ENCODE data around the gene GKN1. TPM values are rescaled to one million over a fixed set of nuclear protein-coding genes. Genes with fewer than 3 reads are reported as not detected.

The GKN1 gene
- total RNA-seq (not detected), polyA plus RNA-seq (ENCODE audit: insufficient read length in 2 of 2) (not detected)
- long read RNA-seq, donor 1, result 0 reads
- long read RNA-seq, donor 2, result 0 reads
- long read RNA-seq, donor 3, result 0 reads
- long read RNA-seq, donor 4, result 0 reads

GRCh38 chr2:68974251-68974650 is at the start of gene GKN1:
Gene GKN1, plus strand, starts transcription at chr2:68974636. Its CDS starts 42 bp downstream, at chr2:68974678.
- H3K4me3 ChIP-seq (ENCODE audit: low read depth, low read length), result no peak within 1 kb of the TSS
- no peaks in the 10 kb centered on the region for H3K27me3 ChIP-seq (ENCODE audit: control insufficient read depth, insufficient read depth, low read length)
- no peaks in the 10 kb centered on the region for H3K36me3 ChIP-seq (ENCODE audit: control insufficient read depth, insufficient read depth, low read length)
- H3K4me1 ChIP-seq (ENCODE audit: control insufficient read depth, insufficient read depth, low read length), result no peaks in the 10 kb centered on the region
- no peak within 1 kb of the TSS for H3K27ac ChIP-seq (ENCODE audit: low read depth, low read length)
- whole genome bisulfite sequencing (ENCODE audit: insufficient coverage), result no CpG with 5 or more reads among the region's 3 CpGs
- DNase-seq (ENCODE audit: low read depth in 4 of 6, low spot score in 6 of 6), result no peak
- no peaks in the 10 kb centered on the region for H3K9me3 ChIP-seq (ENCODE audit: control insufficient read depth, insufficient read depth, low read length)

- no peak overlapping the region for H3K4me3 ChIP-seq (ENCODE audit: low read depth, low read length)
- DNase-seq (ENCODE audit: low read depth in 4 of 6, low spot score in 6 of 6), result peak in 5 of 6 donors; percentile 28 to 89 (median 53)
- no peaks in the 10 kb centered on the region for H3K9me3 ChIP-seq (ENCODE audit: control insufficient read depth, insufficient read depth, low read length)
- WGBS (ENCODE audit: insufficient coverage), result 40% methylated on average over 8 of the region's 9 CpGs
- H3K4me1 ChIP-seq (ENCODE audit: control insufficient read depth, insufficient read depth, low read length), result no peaks in the 10 kb centered on the region
- no peak overlapping the region for H3K27ac ChIP-seq (ENCODE audit: low read depth, low read length)
- no peaks in the 10 kb centered on the region for H3K36me3 ChIP-seq (ENCODE audit: control insufficient read depth, insufficient read depth, low read length)
- no peaks in the 10 kb centered on the region for H3K27me3 ChIP-seq (ENCODE audit: control insufficient read depth, insufficient read depth, low read length)
Measured at GRCh38 chr2:68925295-68925896, 49.0 kb upstream of the GKN1 start.

GRCh38 chr2:68926796-68927195 is 47.6 kb upstream of the GKN1 start:
- peak in 1 of 6 donors; percentile 14 for DNase-seq (ENCODE audit: low read depth in 4 of 6, low spot score in 6 of 6)
- H3K9me3 ChIP-seq (ENCODE audit: control insufficient read depth, insufficient read depth, low read length), result no peaks in the 10 kb centered on the region
- no peaks in the 10 kb centered on the region for H3K4me1 ChIP-seq (ENCODE audit: control insufficient read depth, insufficient read depth, low read length)
- no peak overlapping the region for H3K27ac ChIP-seq (ENCODE audit: low read depth, low read length)
- WGBS (ENCODE audit: insufficient coverage), result 32% methylated on average over 4 of the region's 4 CpGs
- H3K4me3 ChIP-seq (ENCODE audit: low read depth, low read length), result no peak overlapping the region
- no peaks in the 10 kb centered on the region for H3K36me3 ChIP-seq (ENCODE audit: control insufficient read depth, insufficient read depth, low read length)
- no peaks in the 10 kb centered on the region for H3K27me3 ChIP-seq (ENCODE audit: control insufficient read depth, insufficient read depth, low read length)

GRCh38 chr2:68931149-68931711 is 43.2 kb upstream of the GKN1 start:
- H3K4me1 ChIP-seq (ENCODE audit: control insufficient read depth, insufficient read depth, low read length), result no peaks in the 10 kb centered on the region
- no peak overlapping the region for H3K27ac ChIP-seq (ENCODE audit: low read depth, low read length)
- H3K27me3 ChIP-seq (ENCODE audit: control insufficient read depth, insufficient read depth, low read length), result no peaks in the 10 kb centered on the region
- no peak for DNase-seq (ENCODE audit: low read depth in 4 of 6, low spot score in 6 of 6)
- no peaks in the 10 kb centered on the region for H3K9me3 ChIP-seq (ENCODE audit: control insufficient read depth, insufficient read depth, low read length)
- H3K4me3 ChIP-seq (ENCODE audit: low read depth, low read length), result no peak overlapping the region
- no CpG with 5 or more reads among the region's 3 CpGs for WGBS (ENCODE audit: insufficient coverage)
- H3K36me3 ChIP-seq (ENCODE audit: control insufficient read depth, insufficient read depth, low read length), result no peaks in the 10 kb centered on the region

GRCh38 chr2:68931799-68932198 is 42.6 kb upstream of the GKN1 start:
- 70% methylated on average over 1 of the region's 4 CpGs for WGBS (ENCODE audit: insufficient coverage)
- Histone ChIP-seq H3K4me1 (ENCODE audit: control insufficient read depth, insufficient read depth, low read length) (no peaks in the 10 kb centered on the region), H3K27me3 (ENCODE audit: control insufficient read depth, insufficient read depth, low read length) (no peaks in the 10 kb centered on the region), H3K4me3 (ENCODE audit: low read depth, low read length) (no peak overlapping the region), H3K27ac (ENCODE audit: low read depth, low read length) (no peak overlapping the region), H3K9me3 (ENCODE audit: control insufficient read depth, insufficient read depth, low read length) (no peaks in the 10 kb centered on the region), H3K36me3 (ENCODE audit: control insufficient read depth, insufficient read depth, low read length) (no peaks in the 10 kb centered on the region)
- DNase-seq (ENCODE audit: low read depth in 4 of 6, low spot score in 6 of 6), result no peak

GRCh38 chr2:68932402-68932801 is 42.0 kb upstream of the GKN1 start:
- DNase-seq (ENCODE audit: low read depth in 4 of 6, low spot score in 6 of 6), result no peak
- H3K9me3 ChIP-seq (ENCODE audit: control insufficient read depth, insufficient read depth, low read length), result no peaks in the 10 kb centered on the region
- no peaks in the 10 kb centered on the region for H3K4me1 ChIP-seq (ENCODE audit: control insufficient read depth, insufficient read depth, low read length)
- no peaks in the 10 kb centered on the region for H3K27me3 ChIP-seq (ENCODE audit: control insufficient read depth, insufficient read depth, low read length)
- WGBS (ENCODE audit: insufficient coverage), result no CpG with 5 or more reads among the region's 4 CpGs
- no peak overlapping the region for H3K4me3 ChIP-seq (ENCODE audit: low read depth, low read length)
- no peaks in the 10 kb centered on the region for H3K36me3 ChIP-seq (ENCODE audit: control insufficient read depth, insufficient read depth, low read length)
- H3K27ac ChIP-seq (ENCODE audit: low read depth, low read length), result no peak overlapping the region

- WGBS (ENCODE audit: insufficient coverage), result no CpG with 5 or more reads among the region's 3 CpGs
- no peak overlapping the region for H3K4me3 ChIP-seq (ENCODE audit: low read depth, low read length)
- DNase-seq (ENCODE audit: low read depth in 4 of 6, low spot score in 6 of 6), result no peak
Measured at GRCh38 chr2:68934021-68934420, 40.4 kb upstream of the GKN1 start.

GRCh38 chr2:68935471-68935870 is 39.0 kb upstream of the GKN1 start:
- Histone ChIP-seq H3K27ac (ENCODE audit: low read depth, low read length) (no peak overlapping the region), H3K27me3 (ENCODE audit: control insufficient read depth, insufficient read depth, low read length) (no peaks in the 10 kb centered on the region), H3K36me3 (ENCODE audit: control insufficient read depth, insufficient read depth, low read length) (no peaks in the 10 kb centered on the region), H3K9me3 (ENCODE audit: control insufficient read depth, insufficient read depth, low read length) (no peaks in the 10 kb centered on the region), H3K4me3 (ENCODE audit: low read depth, low read length) (no peak overlapping the region), H3K4me1 (ENCODE audit: control insufficient read depth, insufficient read depth, low read length) (no peaks in the 10 kb centered on the region)
- DNase-seq (ENCODE audit: low read depth in 4 of 6, low spot score in 6 of 6), result no peak
- 91% methylated on average over 5 of the region's 5 CpGs for WGBS (ENCODE audit: insufficient coverage)

More at GRCh38 chr2:68934021-68934420, 40.4 kb upstream of the GKN1 start:
- H3K4me1 ChIP-seq (ENCODE audit: control insufficient read depth, insufficient read depth, low read length), result no peaks in the 10 kb centered on the region
- H3K27ac ChIP-seq (ENCODE audit: low read depth, low read length), result no peak overlapping the region
- no peaks in the 10 kb centered on the region for H3K36me3 ChIP-seq (ENCODE audit: control insufficient read depth, insufficient read depth, low read length)
- H3K27me3 ChIP-seq (ENCODE audit: control insufficient read depth, insufficient read depth, low read length), result no peaks in the 10 kb centered on the region
- no peaks in the 10 kb centered on the region for H3K9me3 ChIP-seq (ENCODE audit: control insufficient read depth, insufficient read depth, low read length)

- H3K36me3 ChIP-seq (ENCODE audit: control insufficient read depth, insufficient read depth, low read length), result no peaks in the 10 kb centered on the region
- H3K4me3 ChIP-seq (ENCODE audit: low read depth, low read length), result no peak overlapping the region
- no peaks in the 10 kb centered on the region for H3K4me1 ChIP-seq (ENCODE audit: control insufficient read depth, insufficient read depth, low read length)
- no peaks in the 10 kb centered on the region for H3K9me3 ChIP-seq (ENCODE audit: control insufficient read depth, insufficient read depth, low read length)
- H3K27ac ChIP-seq (ENCODE audit: low read depth, low read length), result no peak overlapping the region
- no peak for DNase-seq (ENCODE audit: low read depth in 4 of 6, low spot score in 6 of 6)
- 90% methylated on average over 1 of the region's 2 CpGs for WGBS (ENCODE audit: insufficient coverage)
- H3K27me3 ChIP-seq (ENCODE audit: control insufficient read depth, insufficient read depth, low read length), result no peaks in the 10 kb centered on the region
Measured at GRCh38 chr2:68936427-68936826, 38.0 kb upstream of the GKN1 start.

GRCh38 chr2:68936889-68937288 is 37.5 kb upstream of the GKN1 start:
- Histone ChIP-seq H3K36me3 (ENCODE audit: control insufficient read depth, insufficient read depth, low read length) (no peaks in the 10 kb centered on the region), H3K27ac (ENCODE audit: low read depth, low read length) (no peak overlapping the region), H3K4me3 (ENCODE audit: low read depth, low read length) (no peak overlapping the region), H3K27me3 (ENCODE audit: control insufficient read depth, insufficient read depth, low read length) (no peaks in the 10 kb centered on the region), H3K4me1 (ENCODE audit: control insufficient read depth, insufficient read depth, low read length) (no peaks in the 10 kb centered on the region), H3K9me3 (ENCODE audit: control insufficient read depth, insufficient read depth, low read length) (no peaks in the 10 kb centered on the region)
- no CpG with 5 or more reads among the region's 1 CpG for WGBS (ENCODE audit: insufficient coverage)
- no peak for DNase-seq (ENCODE audit: low read depth in 4 of 6, low spot score in 6 of 6)

All from spinal cord (tissue), 10 donors.